Activated T-helper 1 cell treated with anti-CD3 and anti-CD28 coated beads, Interleukin-2, amount 50 U/mL, for 16 hours (primary cell): ENCODE measurements around the gene CCDC93.
"Not testable (repeated sequence)": the region's sequence is repeated elsewhere in the genome, so short reads cannot be mapped to it uniquely, and the experiment has no call there.

Experiments
- DNase-seq, 2 donors: peaks; one replicate each; pipeline ENCODE4 v3.0.0-alpha.2; 2020; ENCODE audit warnings: low read depth in 1 of 2, low spot score in 1 of 2

CCDC93 gene

DNA sequence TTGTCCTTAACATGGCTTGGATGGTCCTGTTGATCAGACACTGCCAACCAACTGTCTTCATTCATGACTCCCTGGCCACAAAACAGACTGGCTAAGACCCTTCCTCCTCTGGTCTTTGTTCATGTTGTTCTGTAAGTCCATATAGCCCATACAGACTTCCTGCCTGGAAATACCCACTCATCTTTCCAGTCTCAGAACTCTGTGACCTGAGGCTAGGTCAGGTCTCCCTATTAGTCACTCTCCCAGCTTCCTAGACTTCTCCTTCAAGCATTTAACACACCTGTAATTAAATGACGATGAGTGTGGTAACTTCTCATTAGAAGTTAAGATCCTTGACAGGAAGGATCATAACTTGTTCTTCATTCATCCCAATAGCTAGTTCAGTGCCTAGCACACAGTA lies 56.3 kb downstream of the CCDC93 start:
- no peak for DNase-seq

GRCh38 chr2:117956036-117956796 lies 57.7 kb downstream of the CCDC93 start:
- no peak for DNase-seq

- no peak for DNase-seq
These were observed 60.6 kb downstream of the CCDC93 start for GRCh38 chr2:117953231-117953630.

- no peak for DNase-seq
These were observed 61.2 kb downstream of the CCDC93 start for GRCh38 chr2:117952701-117953100.

- no peak for DNase-seq
These were observed 61.6 kb downstream of the CCDC93 start for GRCh38 chr2:117952228-117952627.

DNA sequence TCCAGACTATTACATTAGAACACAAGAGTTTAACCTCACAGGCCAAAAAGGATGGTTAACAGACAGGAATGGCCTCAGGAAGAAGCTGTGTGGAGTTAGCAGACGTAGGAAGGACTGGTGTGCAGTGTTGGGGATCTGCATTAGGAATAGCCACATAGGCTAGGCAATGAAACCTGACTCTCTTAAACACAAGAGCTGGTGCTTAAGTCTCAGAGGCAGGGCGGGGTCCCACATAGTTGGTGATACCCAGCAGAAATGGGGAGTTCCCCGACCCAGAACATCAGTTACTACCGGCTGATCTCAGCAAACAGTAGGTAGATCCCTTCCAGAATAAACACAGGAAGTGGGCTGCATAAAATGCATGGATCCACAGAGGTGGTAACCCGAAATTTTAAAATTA lies 64.1 kb downstream of the CCDC93 start:
- DNase-seq = no peak

DNA sequence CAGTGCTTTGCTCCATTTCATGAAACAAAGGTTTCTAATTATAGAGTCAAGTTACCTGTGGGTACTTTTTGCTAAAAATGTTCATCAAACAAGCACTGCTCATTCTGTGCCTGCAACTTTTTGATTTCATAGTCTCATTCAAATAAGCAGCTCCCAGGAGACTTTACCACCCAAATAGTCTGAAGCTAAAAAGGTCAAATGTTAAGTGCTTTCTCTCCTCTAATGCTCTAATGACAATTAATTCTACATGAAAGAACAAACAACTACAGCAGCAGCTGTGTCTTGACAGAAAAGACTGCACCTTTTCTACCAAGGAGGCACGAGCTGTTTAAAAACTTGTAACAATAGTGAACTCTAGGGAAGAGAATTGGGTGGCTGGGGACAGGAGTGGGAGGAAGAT lies 65.3 kb downstream of the CCDC93 start:
- DNase-seq = no peak

GRCh38 chr2:117945296-117945695 lies 68.6 kb downstream of the CCDC93 start:
- no peak for DNase-seq

- DNase-seq = no peak
These were observed 69.1 kb downstream of the CCDC93 start for GRCh38 chr2:117944816-117945215.

GRCh38 chr2:117943013-117943672 lies 70.7 kb downstream of the CCDC93 start:
- DNase-seq = no peak

DNA sequence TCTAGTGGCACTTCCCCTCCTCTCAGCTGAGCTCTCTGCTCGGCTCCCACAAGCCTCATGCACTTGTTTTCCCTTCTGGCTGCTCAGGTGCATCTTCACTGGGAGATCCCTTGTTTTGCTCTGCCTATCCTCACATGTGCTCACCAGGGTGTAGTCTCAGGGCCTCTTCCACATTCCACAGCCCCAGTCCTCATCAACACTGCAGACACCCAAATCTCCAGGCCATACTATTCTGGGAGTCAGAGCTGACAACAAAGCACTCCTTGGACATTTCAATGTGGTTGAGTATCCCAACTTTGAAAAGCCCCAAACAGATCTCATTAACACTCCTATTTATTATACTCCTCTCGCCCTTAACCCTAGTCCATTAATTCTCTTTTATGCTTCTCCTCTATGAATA lies 71.3 kb downstream of the CCDC93 start:
- no peak for DNase-seq

GRCh38 chr2:117941693-117942092 lies 72.2 kb downstream of the CCDC93 start:
- DNase-seq = no peak

GRCh38 chr2:117940436-117940835 lies 73.4 kb downstream of the CCDC93 start:
- no peak for DNase-seq

DNA sequence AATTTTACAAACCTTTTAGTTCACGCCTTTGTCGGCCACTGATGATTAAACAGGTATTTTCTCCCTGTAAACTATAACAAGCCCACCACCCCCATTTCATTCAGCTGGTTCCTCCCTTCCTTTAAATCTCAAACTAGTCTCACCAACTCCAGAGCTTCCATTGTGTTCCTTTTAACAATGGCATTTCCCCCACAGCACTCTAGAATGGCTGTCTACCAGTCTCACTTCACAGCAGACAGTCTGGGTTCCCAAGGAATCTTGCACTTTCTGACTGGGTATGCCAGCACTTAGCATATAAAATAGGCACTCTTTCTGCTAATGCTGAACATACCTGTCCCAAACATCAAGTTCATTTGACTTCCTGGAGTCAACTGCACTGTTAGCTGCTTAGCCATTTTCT lies 75.3 kb downstream of the CCDC93 start:
- no peak for DNase-seq

DNA sequence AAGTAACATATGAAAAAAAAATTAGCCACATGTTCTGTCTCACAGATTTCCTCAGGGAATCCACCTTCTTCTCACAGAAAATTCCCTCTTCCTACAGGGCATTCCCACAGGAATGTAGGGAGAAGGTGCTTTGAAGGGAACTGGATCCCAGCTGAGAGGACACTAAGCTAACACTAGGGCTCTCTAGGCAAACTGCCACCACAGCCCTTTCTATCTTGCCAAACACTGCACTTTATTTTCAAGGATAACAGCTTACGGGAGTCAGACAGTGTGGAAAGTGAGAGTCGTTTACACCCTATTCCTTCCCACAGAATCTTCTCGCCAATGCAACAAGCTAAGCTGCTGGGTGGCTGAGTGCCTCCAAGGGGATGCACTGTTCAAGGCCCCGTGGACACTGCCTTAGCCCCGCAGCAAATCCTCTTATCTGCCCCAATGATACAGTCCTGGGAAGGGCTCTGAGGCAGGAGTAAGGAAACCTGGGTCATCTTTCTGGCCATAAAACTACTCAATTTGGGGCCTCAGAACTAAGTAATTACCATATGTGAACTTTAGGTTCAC lies 76.9 kb downstream of the CCDC93 start:
- DNase-seq = no peak

DNA sequence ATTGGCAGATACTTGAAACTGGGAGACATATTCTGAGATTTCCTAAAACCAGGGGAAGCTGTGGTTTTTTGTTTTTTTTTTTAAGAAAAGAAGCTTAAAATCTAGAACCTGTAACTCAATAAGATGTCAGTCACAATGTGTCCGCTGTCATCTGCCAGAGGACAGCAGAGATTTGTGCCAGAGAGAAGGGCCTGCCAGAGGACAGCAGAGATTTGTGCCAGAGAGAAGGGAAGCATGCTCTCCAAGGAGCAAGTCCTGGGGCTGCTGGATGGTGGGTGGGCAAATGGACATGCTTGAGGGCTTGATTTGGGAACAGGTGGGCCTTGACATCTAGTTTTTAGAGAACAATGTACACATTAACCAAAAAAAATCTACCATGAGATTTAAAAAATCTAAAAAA lies 77.9 kb downstream of the CCDC93 start:
- DNase-seq = no peak

DNA sequence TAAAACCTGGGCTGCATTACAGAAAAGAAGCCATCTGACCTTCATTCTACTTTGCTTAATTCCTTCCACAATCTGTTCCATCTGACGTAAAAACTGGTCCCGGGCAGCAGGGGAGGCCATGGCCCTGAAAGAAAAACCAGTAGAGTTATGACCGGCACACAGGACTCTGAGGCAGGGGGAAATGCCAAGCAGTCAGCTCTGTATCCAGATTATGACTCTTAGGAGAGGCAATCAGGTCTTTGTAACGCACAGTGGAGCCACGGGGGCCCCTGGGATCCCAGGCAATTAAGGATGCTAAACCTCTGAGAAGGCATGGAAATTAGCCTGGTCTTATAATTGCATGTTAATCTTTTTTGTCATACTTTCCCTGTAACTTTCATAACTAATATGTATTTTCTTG lies 78.4 kb downstream of the CCDC93 start:
- DNase-seq = no peak

- DNase-seq = no peak
These were observed 80.0 kb downstream of the CCDC93 start for GRCh38 chr2:117933884-117934354.

DNA sequence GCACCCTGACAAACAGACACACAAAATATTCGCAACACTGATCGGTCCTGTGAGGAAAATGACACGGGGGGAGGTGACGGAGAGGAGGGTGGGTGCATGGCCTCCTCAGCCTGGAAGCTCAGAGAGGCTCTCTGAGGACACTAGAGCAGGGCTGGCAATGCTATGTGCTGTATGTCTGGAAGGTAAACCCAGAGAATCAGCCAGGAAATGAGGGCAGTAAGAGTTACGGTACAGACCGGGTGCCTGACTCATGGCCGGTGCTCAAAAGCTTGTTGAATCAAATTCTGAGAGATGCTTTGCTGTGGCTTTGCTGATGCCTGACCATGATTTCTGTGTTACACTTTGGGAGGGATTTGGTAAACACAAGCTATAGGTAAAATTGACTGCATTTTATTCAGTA lies 81.9 kb downstream of the CCDC93 start:
- no peak for DNase-seq

- DNase-seq = no peak
These were observed 82.6 kb downstream of the CCDC93 start for GRCh38 chr2:117931266-117931665.

DNA sequence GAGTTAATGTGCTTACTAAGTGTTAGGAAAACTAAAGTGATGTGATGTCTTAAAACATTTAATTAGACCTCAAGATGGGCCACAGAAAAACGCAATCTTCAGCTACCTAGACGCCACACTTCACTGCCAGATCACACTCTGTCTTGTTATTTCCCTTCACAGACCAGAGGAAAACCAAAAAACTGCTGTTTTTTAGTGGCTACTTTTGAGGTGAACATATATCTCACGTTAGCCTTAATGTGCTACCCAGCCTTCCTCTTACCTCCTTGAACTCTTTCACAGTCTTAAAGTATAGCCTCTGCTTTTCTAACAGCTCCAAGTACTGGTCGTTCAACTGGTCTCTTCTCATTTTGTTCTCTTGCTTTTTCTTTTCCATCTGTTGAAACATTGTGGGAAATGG lies 83.1 kb downstream of the CCDC93 start:
- no peak for DNase-seq

DNA sequence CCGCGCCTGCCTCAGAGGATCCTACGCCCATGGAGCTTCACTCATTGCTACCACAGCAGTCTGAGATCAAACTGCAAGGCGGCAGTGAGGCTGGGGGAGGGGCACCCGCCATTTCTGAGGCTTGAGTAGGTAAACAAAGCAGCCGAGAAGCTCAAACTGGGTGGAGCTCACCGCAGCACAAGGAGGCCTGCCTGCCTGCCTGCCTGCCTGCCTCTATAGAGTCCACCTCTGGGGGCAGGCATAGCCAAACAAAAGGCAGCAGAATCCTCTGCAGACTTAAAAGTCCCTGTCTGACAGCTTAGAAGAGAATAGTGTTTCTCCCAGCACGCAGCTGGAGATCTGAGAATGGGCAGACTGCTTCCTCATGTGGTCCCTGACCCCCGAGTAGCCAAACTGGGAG lies 90.4 kb downstream of the CCDC93 start:
- not testable (repeated sequence) for DNase-seq
